ENCODE results near the gene OR5M8.

The OR5M8 gene

DNA sequence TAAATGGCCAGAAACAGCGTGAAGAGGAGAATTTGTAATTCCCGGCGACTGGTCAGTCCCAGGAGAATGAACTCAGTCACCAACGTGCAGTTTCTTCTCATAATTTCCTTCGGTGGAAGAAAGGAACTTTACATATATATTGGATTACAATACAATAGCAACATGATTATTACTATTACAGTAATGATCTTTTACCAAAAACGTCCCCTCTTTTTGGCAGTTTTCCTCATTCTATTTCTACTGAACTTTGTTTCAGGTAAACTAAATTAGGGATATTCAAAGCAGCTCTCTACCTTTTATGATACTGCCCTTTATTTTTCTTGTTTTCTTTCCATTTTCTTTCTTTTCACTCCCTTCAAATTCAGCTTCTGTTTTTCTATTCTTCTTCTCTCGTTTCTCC, at the start of gene OR5M8:
TSS of gene OR5M8 (minus strand) at position 101 of the 400 bp plus-strand sequence. CDS start at position 101, 0 bp downstream.
- DNase-seq: no peak

DNA sequence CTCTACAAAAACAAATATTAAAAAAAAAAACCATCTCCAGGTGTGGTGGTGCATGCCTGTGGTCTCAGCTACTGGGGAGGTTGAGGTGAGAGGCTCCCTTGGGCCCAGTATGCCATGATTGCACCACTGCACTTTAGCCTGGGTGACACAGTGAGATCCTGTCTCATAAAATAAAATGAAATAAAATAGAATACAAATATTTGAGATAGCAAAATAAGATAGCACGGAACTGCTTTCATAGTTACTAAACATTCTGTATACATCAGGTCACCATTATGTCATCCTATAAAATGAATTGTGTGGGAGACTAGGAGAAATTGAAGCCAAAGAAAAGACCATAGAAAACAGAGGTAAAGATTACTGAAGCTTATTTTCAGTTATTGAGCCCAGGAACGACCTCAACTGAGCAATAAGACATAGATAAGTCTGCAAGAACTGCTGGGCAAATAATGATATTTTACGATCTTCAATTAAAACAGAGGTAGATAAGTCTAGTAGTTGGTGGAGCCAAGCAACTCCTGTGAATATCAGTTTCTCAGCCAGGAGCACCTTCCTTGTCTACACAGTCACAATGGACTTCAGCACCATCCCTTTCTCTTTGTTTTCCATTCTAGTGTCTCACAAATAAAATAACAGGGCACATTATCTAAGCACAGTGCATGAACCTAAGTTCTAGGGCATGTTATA, 42.0 kb upstream of the OR5M8 start:
- no peak for DNase-seq

DNA sequence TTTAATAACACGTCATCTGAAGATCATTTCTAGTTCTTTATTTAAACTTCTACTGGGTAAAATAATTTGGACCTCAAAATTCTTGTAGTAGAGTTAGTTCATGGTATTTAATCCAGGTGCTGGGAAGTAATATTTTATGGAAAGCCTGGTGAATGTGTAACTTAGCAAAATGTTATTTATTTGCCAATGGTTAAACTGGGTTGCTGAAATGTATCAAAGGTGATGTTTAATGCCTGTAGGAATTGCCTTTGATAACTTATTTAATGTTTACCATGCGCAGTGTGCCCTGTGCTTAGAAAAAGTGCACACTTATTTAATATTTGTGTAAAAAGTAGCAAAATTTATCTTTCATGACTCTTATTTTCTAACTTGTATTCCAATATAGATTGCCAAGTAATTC, 40.7 kb upstream of the OR5M8 start:
- no peak for DNase-seq

DNA sequence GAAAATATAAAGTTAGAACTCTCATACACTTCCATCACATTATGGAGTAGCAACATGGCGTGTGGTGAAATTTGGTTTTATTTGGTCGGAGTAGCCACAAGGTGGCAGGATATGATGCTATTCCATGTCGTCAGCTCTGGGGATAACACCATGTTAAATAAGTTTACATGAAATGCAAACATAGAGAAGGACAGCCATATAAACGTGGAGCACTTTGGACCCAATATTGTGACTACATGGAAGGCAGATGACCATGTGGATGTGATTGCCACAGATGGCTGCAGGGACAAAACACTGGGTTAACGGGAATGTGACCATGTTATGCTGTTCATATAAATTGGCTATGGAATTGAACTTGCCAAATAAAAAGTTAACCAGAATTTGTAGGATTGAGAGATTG, 30.8 kb upstream of the OR5M8 start:
- peak in 1 of 2 experiments; percentile 0 for DNase-seq

DNA sequence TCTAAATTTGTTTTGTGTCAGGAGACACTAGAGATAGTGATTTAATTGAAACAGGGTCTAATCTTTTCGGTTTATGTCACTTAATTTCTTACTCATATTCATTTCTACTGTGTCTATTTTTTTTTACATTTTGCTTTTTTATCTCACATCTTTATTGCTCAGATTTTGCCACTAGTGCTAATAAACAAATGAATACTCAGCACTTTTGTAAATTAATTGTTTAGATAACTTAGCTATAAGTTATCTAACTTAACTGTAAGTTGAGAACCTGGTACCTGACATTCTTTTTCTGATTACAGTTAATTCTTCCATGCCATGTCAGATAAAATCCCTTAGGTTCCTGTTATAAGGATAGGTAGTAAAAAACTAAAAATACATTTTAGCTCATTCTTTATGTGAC, 22.1 kb upstream of the OR5M8 start:
- no peak for DNase-seq

DNA sequence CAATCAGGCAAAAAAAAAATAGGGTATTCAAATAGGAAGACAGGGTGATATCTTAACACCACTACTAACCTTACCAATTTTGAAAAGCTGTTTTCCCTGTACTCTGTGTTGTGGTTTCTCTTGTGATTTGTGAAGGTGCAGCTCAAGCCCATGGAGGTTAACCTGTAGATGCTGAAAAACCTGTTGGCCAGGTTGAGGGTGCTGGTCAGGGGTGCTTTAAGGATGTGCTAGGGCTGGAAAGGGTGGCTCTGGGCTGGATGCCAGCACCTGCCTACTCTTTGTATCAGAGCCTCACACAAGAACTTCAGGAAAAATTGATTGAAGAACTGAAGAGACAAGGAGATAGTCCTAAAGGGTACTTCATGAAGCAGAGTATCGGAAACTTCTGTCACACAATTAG, 18.3 kb upstream of the OR5M8 start:
- DNase-seq: no peak

DNA sequence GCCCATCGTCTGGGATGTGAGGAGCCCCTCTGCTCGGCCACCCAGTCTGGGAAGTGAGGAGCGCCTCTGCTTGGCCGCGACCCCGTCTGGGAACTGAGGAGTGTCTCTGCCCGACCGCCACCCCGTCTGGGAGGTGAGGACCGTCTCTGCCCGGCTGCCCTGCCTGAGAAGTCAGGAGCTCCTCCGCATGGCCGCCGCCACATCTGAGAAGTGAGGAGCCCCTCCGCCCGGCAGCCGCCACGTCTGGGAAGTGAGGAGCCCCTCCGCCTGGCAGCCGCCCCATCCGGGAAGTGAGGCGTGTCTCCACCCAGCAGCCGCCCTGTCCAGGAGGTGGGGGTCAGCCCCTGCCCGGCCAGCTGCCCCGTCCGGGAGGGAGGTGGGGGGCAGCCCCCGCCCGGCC, 5.8 kb upstream of the OR5M8 start:
- no peak for DNase-seq

DNA sequence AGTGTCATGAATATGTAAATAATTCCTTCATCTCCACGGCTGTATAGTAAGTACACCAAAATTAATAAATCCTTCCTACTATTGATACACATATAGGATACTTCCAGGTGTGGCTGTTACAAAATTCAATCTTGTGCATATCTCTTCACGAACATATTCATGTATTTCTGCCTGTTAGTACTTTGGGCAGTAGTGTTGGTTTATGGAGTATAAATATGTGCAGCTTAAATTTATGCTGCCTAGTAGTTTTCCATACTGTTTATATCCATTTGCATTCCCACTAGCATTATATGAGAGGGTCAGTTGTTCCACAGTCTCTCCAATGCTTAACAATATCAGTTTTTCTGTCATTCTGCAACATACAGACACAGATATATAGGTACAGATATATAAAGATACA, 3.9 kb upstream of the OR5M8 start:
- no peak for DNase-seq

DNA sequence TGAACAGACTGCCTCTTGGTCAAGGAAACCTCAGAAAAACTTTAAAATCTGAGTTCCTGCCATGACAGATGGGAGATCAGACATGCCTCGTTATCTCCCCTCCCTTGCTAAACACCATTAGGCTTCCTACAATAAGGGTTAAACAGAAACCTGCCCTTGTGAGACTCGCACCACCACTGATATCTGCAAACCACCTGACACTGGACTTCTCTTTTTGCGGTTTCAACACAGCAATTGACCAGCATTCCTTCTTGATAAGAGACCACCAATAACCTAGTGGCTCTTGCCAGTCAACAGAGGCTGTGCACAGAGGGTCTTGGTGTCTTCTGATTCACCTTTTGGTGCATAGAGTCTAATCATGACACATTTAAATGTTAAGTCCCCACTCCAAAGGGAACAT, 4.4 kb downstream of the OR5M8 start:
- DNase-seq: no peak

DNA sequence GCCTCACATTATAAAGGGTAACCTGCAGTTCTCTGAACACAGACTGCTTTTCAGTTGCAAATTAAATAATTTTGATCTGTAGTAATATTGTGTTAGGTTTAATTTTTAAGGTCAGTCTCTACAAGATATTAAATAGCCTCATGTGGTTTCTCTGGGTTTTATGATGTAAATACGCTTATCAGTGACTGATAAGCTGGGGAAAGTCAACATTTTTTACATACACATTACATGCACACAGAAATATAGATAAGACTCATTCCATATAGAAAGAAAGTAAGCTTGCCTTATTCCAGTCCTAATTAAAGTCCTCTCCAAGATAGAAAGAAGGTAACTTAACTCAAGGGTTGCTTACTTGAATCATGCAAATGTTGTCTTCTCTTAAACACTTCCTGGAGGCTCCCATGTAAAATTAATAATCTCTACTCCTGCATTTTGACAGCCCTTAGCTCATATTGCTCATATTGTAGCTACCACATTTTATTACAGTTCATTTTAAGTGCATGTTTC, 16.4 kb downstream of the OR5M8 start:
- DNase-seq: no peak

DNA sequence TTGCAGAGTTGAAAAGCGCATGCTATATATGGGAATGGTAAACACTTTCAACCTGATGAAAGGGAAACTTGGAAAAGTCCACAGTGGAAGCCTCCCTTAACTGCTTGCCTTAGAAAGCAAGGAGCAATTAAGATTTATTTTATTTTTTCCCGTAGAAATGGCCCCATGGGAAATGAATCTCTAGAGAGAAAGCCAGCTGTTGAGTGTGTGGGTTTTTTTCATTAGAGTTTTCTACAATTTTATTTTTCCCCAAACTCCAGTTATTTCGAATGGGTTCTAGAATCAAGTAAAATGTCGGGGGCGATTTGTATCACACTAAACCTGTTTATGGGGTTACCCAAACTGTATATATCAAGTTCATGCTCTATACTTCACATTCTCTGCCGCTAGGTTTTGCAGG, 17.9 kb downstream of the OR5M8 start, which contains the start of gene OR5M3:
TSS of gene OR5M3 (minus strand) at position 101 of the 400 bp plus-strand sequence. CDS start 2,855 bp downstream, outside the sequence.
- DNase-seq: no peak

DNA sequence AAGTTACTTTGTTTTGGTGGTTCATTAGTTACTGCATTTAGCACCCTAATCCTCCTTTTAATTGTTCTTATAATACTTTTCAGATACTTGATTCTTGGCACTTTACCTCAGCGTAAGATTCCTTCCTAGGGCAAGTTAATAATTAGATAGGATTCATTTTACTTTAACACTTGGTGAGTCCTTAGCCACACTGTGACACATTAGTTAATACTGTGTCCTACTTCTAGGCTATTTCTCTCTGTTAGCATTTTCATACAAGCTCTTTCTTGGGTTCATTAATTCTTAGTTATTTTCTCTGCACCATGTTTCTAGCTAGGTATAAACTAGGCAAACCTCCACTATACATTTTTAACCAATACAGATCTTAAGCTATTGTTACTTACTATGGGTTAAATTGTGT, 34.1 kb downstream of the OR5M8 start:
- DNase-seq: no peak

DNA sequence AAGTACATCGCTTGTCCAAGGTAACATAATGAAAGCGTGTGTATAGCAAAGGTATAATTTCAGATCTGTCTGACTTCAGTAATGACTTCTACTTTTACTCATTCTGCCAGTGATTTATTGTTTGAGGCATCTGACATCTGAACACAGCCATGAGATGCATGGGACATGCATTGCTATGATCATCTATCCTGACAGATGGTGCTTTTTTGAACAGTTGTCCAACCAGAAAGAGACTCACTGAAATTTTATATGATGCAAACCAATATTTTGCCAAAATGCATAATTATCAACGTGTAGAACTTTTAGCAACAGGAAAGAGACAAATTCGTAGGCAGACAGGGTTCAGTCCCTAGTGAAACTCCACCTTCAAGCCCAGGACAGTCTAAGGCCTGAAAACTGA, 37.6 kb downstream of the OR5M8 start:
- DNase-seq: no peak

All from NCI-H524 (cell line).